HepG2 (cell line): Measurements from ENCODE around the gene LENG1. TPM values are rescaled to one million over a fixed set of nuclear protein-coding genes. Genes with fewer than 3 reads are reported as not detected.

Source experiments
- ATAC-seq: fragments of 200-7000 bp; cut with Tn5 transposase; 3 replicates; pipeline ENCODE4 v1.9.1; 2020; ENCODE audit warnings: mild to moderate bottlenecking, moderate library complexity
- BruUV-seq: library from RNA; stranded (reverse); fragments of 400-500 nt; replicated peaks from 2 replicates; lab custom pipeline; 2021; lab: Mats Ljungman, UMichigan
- CTCF ChIA-PET: fragments of 300-600 bp; formaldehyde crosslinking; extraction: SDS; loops from one replicate; lab custom pipeline; 2021; ENCODE audit warnings: low total read pairs, inconsistent platforms, low intra/inter-chr PET ratio; lab: Yijun Ruan, JAX
- POLR2A ChIA-PET: fragments of 350-600 bp; sonication (Branson Sonifier 250); formaldehyde crosslinking; loops from one replicate; lab custom pipeline; 2020; ENCODE audit warnings: antibody characterized with exemption, inconsistent platforms; lab: Yijun Ruan, JAX
- DNase-seq: peaks from one replicate; pipeline ENCODE4 v3.0.0-alpha.2; 2015; ENCODE audit warnings: low spot score
- FAIRE-seq: peaks from 3 replicates; lab custom pipeline; 2011; peaks lifted over from hg19 to GRCh38; lab: Jason Lieb, UNC
- H2AFZ ChIP-seq: one replicate; pipeline ENCODE4 v1.6.1; 2011; ENCODE audit warnings: low read length, inconsistent platforms
- H3K27ac ChIP-seq: fragments of 300-600 bp; 3 replicates; pipeline ENCODE4 v1.8.0; 2011; ENCODE audit warnings: mixed run types, mild to moderate bottlenecking, mixed read lengths, low read length, inconsistent platforms; ENCODE audit not compliant: insufficient read depth; ENCODE audit errors: extremely low read length
- H3K27me3 ChIP-seq, 2 experiments: fragments of 200-600 bp in 1 of 2; 2 replicates in 1 of 2; 3 replicates in 1 of 2; pipeline versions ENCODE4 v1.6.0 to v1.8.0; 2011; ENCODE audit warnings: low read length in 2 of 2, mild to moderate bottlenecking in 2 of 2, moderate library complexity in 2 of 2, inconsistent platforms in 1 of 2; ENCODE audit not compliant: insufficient read depth in 2 of 2, control insufficient read depth in 1 of 2
- H3K36me3 ChIP-seq, 2 experiments: fragments of 200-600 bp in 1 of 2; replicated peaks in 1 of 2; 2 replicates in 1 of 2; 3 replicates in 1 of 2; pipeline versions ENCODE4 v1.5.1 to v1.8.0; 2011; ENCODE audit warnings: low read length in 2 of 2, inconsistent platforms in 1 of 2; ENCODE audit not compliant: insufficient read depth in 2 of 2, control insufficient read depth in 1 of 2
- H3K4me1 ChIP-seq: 2 replicates; pipeline ENCODE4 v1.5.1; 2012; ENCODE audit warnings: low read length, inconsistent platforms; ENCODE audit not compliant: insufficient read depth
- H3K4me2 ChIP-seq: 2 replicates; pipeline ENCODE4 v1.6.0; 2011; ENCODE audit warnings: low read depth, low read length, inconsistent platforms
- H3K4me3 ChIP-seq, 3 experiments: fragments of 200-600 bp in 1 of 3; sonication (generic), shearing (Covaris generic) in 1 of 3; replicated peaks in 1 of 3; 2 replicates each; pipeline ENCODE4 v1.5.1; 2011 to 2016; ENCODE audit warnings: low read length in 3 of 3, inconsistent platforms in 2 of 3, low read depth in 2 of 3, mild to moderate bottlenecking in 2 of 3, control low read depth in 1 of 3, mixed read lengths in 1 of 3; ENCODE audit not compliant: insufficient read depth in 1 of 3
- H3K79me2 ChIP-seq: one replicate; pipeline ENCODE4 v1.6.1; 2011; ENCODE audit warnings: low read length, inconsistent platforms; ENCODE audit not compliant: insufficient read depth
- H3K9ac ChIP-seq: 2 replicates; pipeline ENCODE4 v1.6.0; 2011; ENCODE audit warnings: mild to moderate bottlenecking, low read depth, low read length, inconsistent platforms; ENCODE audit not compliant: insufficient read depth
- H3K9me3 ChIP-seq: 2 replicates; pipeline ENCODE4 v1.5.1; 2012; ENCODE audit warnings: mild to moderate bottlenecking, low read length
- H4K20me1 ChIP-seq: 2 replicates; pipeline ENCODE4 v1.6.0; 2011; ENCODE audit warnings: inconsistent platforms, mild to moderate bottlenecking, low read length, moderate library complexity; ENCODE audit not compliant: insufficient read depth
- HDAC1 ChIP-seq: sonication (generic); formaldehyde crosslinking; IDR thresholded peaks from 2 replicates; pipeline ENCODE4 v1.5.1; 2020; ENCODE audit warnings: mild to moderate bottlenecking, missing genetic modification reagents
- NR2F6 ChIP-seq, 2 experiments: IDR thresholded peaks; 2 replicates each; pipeline ENCODE4 v1.6.1; 2016; ENCODE audit warnings: antibody characterized with exemption in 1 of 2, mild to moderate bottlenecking in 1 of 2
- POLR2G ChIP-seq: fragments of 200-400 bp; formaldehyde crosslinking; IDR thresholded peaks from 2 replicates; pipeline ENCODE4 v1.6.1; 2018; ENCODE audit warnings: mild to moderate bottlenecking, low read depth, low read length, moderate library complexity
- ZBTB40 ChIP-seq, 2 experiments: fragments of 450-650 bp in 1 of 2; sonication (generic) in 1 of 2; formaldehyde crosslinking in 1 of 2; IDR thresholded peaks; 2 replicates each; pipeline versions ENCODE4 v1.6.1 to v1.8.0; 2016 to 2022; ENCODE audit warnings: antibody characterized with exemption in 1 of 2, mild to moderate bottlenecking in 1 of 2, missing genetic modification reagents in 1 of 2
- ZNF121 ChIP-seq: sonication (generic); formaldehyde crosslinking; IDR thresholded peaks from 2 replicates; pipeline ENCODE4 v1.5.0; 2020; ENCODE audit warnings: mild to moderate bottlenecking, missing genetic modification reagents
- ZNF446 ChIP-seq: sonication (generic); formaldehyde crosslinking; IDR thresholded peaks from 2 replicates; pipeline ENCODE4 v1.5.0; 2020; ENCODE audit warnings: mild to moderate bottlenecking, missing genetic modification reagents
- ZNF709 ChIP-seq: sonication (generic); formaldehyde crosslinking; IDR thresholded peaks from 2 replicates; pipeline ENCODE4 v1.5.0; 2020; ENCODE audit warnings: mild to moderate bottlenecking, missing genetic modification reagents
- WGBS: methylation state at CpG from one replicate; pipeline ENCODE4 v1.1.6; 2017; ENCODE audit warnings: low lambda C conversion rate; 5-methylcytosine and 5-hydroxymethylcytosine counted together
- in situ Hi-C: cut with HindIII; loops from 2 replicates; pipeline ENCODE4 v1.10.0; 2017; ENCODE audit warnings: low pct_unique_long_range_greater_than_20kb; ENCODE audit not compliant: extremely low pct_ligation_motif_present
- intact Hi-C: fragments of 100-400 bp; cut with micrococcal nuclease; formaldehyde crosslinking; loops from one replicate; pipeline ENCODE4 v1.10.0; 2022; ENCODE audit not compliant: unreplicated experiment
- polyA plus RNA-seq, 8 experiments: library from polyadenylated mRNA; depleted of rRNA in 3 of 8; stranded (reverse) in 7 of 8; unstranded in 1 of 8; fragments of >200 nt; fragmentation: Illumina TruSeq in 4 of 8; extraction: Trizol in 4 of 8; gene quantifications; 2 replicates each; pipeline versions ENCODE4 v1.2.1 to v1.2.3, GENCODE V29; 2011 to 2016; ENCODE audit warnings: low read depth in 4 of 8, missing spikeins in 1 of 8, mixed read lengths in 1 of 8; ENCODE audit not compliant: insufficient read depth in 1 of 8
- total RNA-seq, 5 experiments: library from RNA; depleted of rRNA; stranded (reverse); fragments of >200 nt; fragmentation: Illumina TruSeq; extraction: Trizol; gene quantifications; 2 replicates each; pipeline ENCODE4 v1.2.3, GENCODE V29; 2016; ENCODE audit warnings: low read depth in 1 of 5
- TF ChIP-seq, protein P1 (sequence below): sonication (generic); formaldehyde crosslinking; IDR thresholded peaks from 2 replicates; pipeline ENCODE4 v1.8.0; 2023; ENCODE audit warnings: mild to moderate bottlenecking, missing genetic modification reagents

The LENG1 gene
- total and polyA plus RNA-seq, 2 of the 13 experiments (the other 11 are each of a cell fraction or from before 2014, with no cell fraction given): 1.8 to 3.8 TPM

GRCh38 chr19:54138489-54139256, 20.8 kb downstream of the LENG1 start:
- CTCF ChIA-PET: no interaction called here
- TSS peak; percentile 37 for BruUV-seq
- 51% methylated on average over 20 of the region's 31 CpGs for WGBS
- in situ Hi-C loops (no loop called here), intact Hi-C loops (loop anchor here (5.0 kb wide), 1 partner anchor 64 kb away; the partner anchor contains the start of gene RPS9)
- peak overlapping the region; percentile 97; the same call in 1 of the 2 replicates for H3K9ac ChIP-seq
- peaks cover 42% of the 10 kb centered on the region for H3K4me1 ChIP-seq
- no peak for FAIRE-seq
- no peak overlapping the region for H2AFZ ChIP-seq
- TF ChIP-seq ZNF121 (CRISPR knock-in tag) (0 out of 2 replicates have a peak, but pooled peaks have one; percentile 16), NR2F6 (IDR thresholded peaks at IDR 0.05) (no peak), NR2F6 (CRISPR knock-in tag; IDR thresholded peaks at IDR 0.05) (no peak), ZNF446 (0 out of 2 replicates have a peak, but pooled peaks have one; percentile 27), ZBTB40 (IDR thresholded peaks at IDR 0.05) (no peak), ZBTB40 (CRISPR knock-in tag; IDR thresholded peaks at IDR 0.05) (0 out of 2 replicates have a peak, but pooled peaks have one; percentile 50), ZNF709 (CRISPR knock-in tag) (no peak), POLR2G (0 out of 2 replicates have a peak, but pooled peaks have one; percentile 8), HDAC1 (0 out of 2 replicates have a peak, but pooled peaks have one; percentile 18)
- TF ChIP-seq, protein P1, sequence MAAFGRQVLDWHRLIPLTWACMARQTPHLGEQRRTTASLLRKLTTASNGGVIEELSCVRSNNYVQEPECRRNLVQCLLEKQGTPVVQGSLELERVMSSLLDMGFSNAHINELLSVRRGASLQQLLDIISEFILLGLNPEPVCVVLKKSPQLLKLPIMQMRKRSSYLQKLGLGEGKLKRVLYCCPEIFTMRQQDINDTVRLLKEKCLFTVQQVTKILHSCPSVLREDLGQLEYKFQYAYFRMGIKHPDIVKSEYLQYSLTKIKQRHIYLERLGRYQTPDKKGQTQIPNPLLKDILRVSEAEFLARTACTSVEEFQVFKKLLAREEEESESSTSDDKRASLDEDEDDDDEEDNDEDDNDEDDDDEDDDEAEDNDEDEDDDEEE (CRISPR knock-in tag): peak; percentile 48; the same call in 1 of the 2 replicates
- H4K20me1 ChIP-seq: peaks cover 11% of the 10 kb centered on the region; the same call in 1 of the 2 replicates
- peaks cover 2% of the 10 kb centered on the region for H3K9me3 ChIP-seq
- peaks cover 39% of the 10 kb centered on the region for H3K79me2 ChIP-seq
- H3K4me3 ChIP-seq: peak overlapping the region; percentile 74 to 86 (median 82)
- POLR2A ChIA-PET: interaction anchor here (0.6 to 2.8 kb wide), 5 partner anchors 13 to 310 kb away, joined by 3 to 38 read pairs (median 4); partner anchors contain the start of genes LENG1, LENG8, PRPF31 and TFPT
- no peak for ATAC-seq
- no peaks in the 10 kb centered on the region; a peak in 1 of 5 replicates for H3K27me3 ChIP-seq
- peaks cover 25 to 41% of the 10 kb centered on the region in 2 experiments for H3K36me3 ChIP-seq
- no peak for DNase-seq
- H3K4me2 ChIP-seq: peak overlapping the region; percentile 87
- H3K27ac ChIP-seq: peak overlapping the region; percentile 9
